GM19372 (cell line): ENCODE results near the gene RPL6.
"Not testable (repeated sequence)": the region's sequence is repeated elsewhere in the genome, so short reads cannot be mapped to it uniquely, and the experiment has no call there.

Experiments used
- ATAC-seq: cut with Tn5 transposase; IDR thresholded peaks from one replicate; pipeline ENCODE4 v1.9.1; 2021; ENCODE audit warnings: mild to moderate bottlenecking, low read depth, moderate library complexity; ENCODE audit not compliant: unreplicated experiment

RPL6 gene

DNA sequence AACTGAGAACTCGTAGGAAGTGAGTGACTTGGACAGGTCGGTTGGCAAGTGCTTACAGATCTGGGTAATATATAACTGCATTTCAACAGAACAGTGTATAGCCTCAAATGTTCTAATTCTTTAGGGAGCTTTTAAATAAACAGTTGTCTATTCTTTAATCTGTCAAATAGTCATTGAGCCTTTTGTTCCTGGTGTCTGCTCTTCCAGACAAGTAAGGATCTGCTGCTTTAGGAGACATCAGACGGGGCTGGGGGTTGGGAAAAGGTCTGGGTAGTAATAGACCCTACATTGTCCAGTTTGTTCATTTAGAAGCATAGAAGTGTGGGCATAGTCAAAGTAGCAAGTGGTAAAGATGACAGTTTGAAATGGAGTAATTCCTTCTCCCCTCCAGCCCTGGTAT is 11.3 kb upstream of the RPL6 start:
- no peak for ATAC-seq

DNA sequence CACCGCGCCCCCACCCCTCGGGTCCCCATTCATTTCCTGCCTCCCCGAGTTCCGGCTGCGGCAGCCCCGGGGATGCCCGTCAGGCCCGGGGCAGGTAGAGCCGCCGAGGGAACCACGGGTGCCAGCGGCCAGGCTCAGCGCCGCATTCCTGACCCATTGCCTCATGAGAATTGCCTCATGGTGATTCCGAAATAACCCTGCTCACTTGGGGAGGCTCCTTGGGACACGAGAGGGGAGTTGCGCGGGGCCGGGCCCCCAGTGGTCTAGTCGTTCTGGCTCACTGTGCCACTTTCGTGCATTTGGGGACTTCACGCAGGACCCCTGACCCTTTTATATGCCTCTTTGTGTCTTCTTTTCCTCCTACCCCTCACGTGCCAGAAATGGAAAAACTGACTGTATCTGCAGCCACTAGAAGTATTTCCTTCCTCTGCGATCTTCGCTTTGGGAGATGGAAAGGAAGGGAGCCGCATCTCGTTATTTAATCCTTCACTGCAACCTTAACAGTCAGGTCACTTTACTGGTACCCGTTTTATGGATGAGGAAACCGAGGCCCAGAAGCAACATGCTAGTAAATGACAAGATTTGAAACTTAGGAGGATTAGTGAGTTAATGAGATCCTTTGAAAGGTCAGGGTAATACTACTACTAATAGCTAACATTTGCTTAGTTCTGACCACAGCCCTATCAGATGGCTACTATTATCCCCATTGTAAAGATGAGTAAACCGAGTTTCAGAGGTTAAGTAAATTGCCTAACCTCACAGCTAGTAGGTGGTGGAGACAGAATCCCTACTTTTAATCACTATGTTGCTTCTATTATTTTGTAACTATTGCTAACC is 10.1 kb upstream of the RPL6 start:
- no peak for ATAC-seq

DNA sequence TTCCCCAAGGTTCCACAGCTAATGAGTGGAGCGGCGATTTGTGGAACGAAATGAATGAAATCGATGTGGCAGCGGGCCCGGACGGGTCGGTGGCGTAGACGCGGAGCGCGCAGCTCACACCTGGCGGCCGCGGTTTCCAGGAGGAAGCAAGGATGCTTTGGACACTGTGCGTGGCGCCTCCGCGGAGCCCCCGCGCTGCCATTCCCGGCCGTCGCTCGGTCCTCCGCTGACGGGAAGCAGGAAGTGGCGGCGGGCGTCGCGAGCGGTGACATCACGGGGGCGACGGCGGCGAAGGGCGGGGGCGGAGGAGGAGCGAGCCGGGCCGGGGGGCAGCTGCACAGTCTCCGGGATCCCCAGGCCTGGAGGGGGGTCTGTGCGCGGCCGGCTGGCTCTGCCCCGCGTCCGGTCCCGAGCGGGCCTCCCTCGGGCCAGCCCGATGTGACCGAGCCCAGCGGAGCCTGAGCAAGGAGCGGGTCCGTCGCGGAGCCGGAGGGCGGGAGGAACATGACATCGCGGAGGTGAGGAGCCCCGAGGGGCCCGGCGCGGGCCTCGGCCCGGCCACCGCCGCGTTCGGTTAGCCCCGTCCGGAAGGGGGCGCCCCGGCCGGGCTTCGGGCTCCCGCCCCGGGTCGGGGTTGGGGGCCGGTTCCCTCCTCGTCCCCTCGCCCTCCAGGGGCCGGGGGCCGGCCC is 9.3 kb upstream of the RPL6 start, which contains the start of gene PTPN11:
Gene PTPN11, plus strand, starts transcription at position 340 of the 689 bp plus-strand sequence. Its CDS starts 165 bp downstream, at position 505.
- ATAC-seq: peak; percentile 68

DNA sequence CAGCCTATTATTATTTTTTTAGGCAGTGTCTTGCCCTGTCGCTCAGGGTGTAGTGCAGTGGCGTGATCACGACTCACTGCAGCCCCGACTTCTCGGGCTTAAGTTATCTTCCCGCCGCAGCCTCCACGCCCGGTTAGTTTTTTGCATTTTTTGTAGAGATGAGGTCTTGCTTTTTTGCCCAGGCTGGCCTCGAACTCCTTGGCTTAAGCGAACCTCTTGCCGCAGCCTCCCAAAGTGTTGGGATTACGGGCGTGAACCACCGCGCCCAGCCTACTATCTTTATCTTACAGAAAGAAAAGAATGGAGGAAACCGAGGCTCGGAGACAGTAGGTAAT is 8.8 kb upstream of the RPL6 start:
- no peak for ATAC-seq

DNA sequence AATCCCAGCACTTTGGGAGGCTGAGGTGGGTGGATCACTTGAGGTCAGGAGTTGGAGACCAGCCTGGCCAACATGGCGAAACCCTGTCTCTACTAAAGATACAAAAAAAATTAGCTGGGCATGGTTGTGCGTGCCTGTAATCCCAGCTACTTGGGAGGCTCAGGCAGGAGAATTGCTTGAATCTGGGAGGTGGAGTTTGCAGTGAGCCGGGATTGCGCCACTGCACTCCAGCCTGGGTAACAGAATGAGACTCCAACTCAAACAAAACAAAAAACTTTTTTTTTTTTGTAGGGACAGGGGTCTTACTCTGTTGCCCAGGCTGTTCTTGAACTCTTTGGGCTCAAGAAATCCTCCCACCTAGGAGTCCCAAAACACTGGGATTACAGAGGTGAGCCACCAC is 6.1 kb upstream of the RPL6 start:
- ATAC-seq: not testable (repeated sequence)

GRCh38 chr12:112413855-112414625 is 4.6 kb upstream of the RPL6 start:
- ATAC-seq: no peak

DNA sequence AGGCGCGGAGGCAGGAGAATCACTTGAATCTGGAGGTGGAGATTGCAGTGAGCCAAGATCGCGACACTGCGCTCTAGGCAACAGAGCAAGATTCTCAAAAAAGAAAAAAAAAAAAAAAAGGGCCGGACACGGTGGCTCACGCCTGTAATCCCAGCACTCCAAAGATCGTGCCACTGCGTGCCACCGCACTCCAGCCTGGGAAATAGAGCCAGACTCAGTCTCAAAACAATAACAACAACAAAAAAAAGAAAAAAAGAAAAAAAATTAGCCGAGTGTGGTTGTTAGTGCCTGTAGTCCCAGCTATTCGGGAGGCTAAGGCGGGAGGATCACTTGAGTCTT is 470 bp upstream of the RPL6 start:
- ATAC-seq: no peak

- no peak for ATAC-seq
These were observed 784 bp downstream of the RPL6 start for GRCh38 chr12:112408621-112409020.

- ATAC-seq: not testable (repeated sequence)
These were observed 1.7 kb downstream of the RPL6 start for GRCh38 chr12:112407683-112408082.

DNA sequence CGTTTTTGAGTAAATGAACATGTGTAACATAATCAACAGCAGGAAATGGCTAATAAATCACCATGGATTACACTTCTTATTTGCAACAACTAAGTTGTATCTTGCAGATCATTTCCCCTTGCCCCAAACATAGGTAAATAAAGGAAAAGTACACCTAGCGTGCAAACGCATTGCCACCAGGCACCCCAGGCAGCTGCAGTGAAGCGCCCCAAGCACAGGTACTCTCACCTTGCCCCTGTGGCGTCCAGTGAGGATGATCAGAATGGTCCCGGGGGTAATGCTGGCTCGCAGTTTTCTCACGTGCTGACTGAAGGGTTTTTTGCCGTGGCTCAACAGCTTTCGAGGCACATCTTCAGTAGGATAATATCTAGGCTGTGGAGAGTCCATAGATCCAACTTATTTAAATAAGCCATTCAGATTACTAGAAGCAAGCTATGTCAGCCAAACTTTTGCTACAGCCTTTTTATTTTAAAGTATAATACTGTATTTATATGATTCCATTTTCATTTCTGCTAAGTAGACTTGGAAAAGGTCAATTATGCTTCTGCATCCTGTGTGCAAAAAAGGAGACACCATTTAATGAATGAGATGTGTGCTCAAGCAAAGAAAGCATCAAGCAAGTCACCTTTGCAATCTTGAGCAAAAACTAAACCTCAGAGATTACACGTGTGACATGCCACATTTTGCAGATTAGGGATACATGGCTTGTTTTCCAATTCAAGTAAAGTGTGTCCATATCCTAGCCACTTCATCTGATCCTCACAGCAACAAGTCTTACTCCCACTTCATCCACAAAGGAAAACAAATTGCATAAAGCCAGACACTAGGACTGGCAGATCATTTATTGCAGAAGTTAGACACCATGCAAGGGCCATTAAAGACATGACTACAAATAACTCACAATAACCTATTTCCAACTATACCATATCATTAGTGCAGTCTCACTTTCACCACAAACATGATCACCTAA is 2.6 kb downstream of the RPL6 start:
- ATAC-seq: no peak

DNA sequence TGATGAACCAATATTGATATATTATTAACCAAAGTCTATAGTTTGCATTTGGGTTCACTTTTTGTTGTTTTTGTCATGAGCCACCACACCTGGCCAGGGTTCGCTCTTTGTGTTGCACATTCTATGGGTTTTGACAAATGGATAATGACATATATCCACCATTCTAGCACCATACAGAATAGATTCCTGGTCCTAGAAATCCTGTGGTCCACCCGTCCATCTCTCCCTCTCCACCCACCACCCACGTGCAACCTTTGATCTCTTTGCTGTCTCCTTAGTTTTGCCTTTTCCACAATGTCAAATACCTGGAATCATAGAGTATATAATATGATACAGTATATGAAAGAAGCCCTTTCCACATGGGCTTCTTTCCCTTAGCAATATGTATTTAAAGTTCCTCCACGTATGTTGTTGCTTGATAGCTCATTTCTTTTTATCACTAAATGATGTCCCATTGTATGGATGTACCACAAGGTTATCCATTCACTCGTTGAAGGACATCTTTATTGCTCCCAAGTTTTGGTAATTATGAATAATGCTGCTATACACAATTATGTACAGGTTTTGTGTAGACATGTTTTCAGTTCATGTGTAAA is 7.4 kb downstream of the RPL6 start:
- no peak for ATAC-seq

GRCh38 chr12:112401054-112401453 is 8.4 kb downstream of the RPL6 start:
- ATAC-seq: no peak

DNA sequence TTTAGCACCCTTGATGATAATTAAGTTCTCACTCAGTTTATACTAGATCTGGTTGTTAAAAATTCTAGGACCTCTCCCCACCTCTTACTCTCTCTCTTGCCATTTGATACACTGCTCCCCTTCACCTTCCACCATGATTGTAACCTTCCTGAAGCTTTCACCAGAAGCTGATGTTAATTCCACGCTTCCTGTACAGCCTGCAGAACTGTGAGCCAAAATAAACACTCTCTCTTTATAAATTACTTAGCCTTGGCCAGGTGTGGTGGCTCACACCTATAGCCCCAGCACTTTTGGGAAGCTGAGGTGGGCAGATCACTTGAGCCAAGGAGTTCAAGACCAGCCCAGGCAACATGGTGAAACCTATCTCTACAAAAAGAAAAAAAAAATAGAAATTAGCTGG is 16.1 kb downstream of the RPL6 start:
- no peak for ATAC-seq

- ATAC-seq: not testable (repeated sequence)
These were observed 19.3 kb downstream of the RPL6 start for GRCh38 chr12:112389922-112390654.

DNA sequence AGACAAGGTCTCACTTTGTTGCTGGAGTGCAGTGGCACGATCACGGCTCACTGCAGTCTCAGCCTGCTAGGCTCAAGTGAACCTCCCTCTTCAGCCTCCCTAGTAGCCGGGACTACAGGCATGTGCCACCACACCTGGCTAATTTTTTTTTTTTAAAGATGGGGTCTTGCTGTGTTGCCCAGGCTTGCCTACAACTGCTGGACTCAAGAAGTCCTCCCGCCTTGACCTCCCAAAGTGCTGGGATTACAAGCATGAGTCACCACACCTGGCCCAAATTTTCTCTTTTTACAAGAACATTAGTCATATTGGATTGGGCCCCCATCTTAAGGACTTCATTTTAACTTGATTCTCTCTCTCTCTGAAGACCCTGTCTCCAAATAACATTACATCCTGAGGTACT is 20.2 kb downstream of the RPL6 start:
- no peak for ATAC-seq

DNA sequence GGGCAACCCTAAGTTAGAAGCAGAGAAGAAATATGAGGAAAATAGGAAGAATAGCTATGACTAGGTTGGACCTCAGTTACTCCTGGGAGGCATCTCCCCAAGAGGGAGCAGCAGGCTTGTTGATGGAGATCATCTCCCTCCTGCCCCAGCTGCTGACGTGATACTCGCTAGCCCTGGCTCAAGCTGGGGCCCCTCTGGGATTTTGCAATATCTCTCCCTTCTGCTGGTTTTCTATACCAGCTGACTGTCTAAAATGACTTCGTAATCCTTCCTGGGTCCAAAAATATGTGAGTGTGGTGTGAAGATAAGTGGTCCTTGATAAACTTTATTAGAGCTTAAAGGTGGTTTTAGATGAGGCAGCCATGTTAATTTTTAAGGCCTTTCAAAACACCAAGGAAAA is 22.7 kb downstream of the RPL6 start:
- no peak for ATAC-seq

GRCh38 chr12:112382866-112383265 is 26.5 kb downstream of the RPL6 start:
- no peak for ATAC-seq

GRCh38 chr12:112381883-112382796 is 27.3 kb downstream of the RPL6 start, which contains the start of gene HECTD4:
Gene HECTD4, minus strand, starts transcription at chr12:112382431. Its CDS starts 303 bp downstream, at chr12:112382128.
- ATAC-seq: peak; percentile 83
